ENCODE measurements around the gene MPP3. TPM values are rescaled to one million over a fixed set of nuclear protein-coding genes. Genes with fewer than 3 reads are reported as not detected.

MPP3 gene
- total RNA-seq, 2 experiments from 2014 or later, result not detected

DNA sequence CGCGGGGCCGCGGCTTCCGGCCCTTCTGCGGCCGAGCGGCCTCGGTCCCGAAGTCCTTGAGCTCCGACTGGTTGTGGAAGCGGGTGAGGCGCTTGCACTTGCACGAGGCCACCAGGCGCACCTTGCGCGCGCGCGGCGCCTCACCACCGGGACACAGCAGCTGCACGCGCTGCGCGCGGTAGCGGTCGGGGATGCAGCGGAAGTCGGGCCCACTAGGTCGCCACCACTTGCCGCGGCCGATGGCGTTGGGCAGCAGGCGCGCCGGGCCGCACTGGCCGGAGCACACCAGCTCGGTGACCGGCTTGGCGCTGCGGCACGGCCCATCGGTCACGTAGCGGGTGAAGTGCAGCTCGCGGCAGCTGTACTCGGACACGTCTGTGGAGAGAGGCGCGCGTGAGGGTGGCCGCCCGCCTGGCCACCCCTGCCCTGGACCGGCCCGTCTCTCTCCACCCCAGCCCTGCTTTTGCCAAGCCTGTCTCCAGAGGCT lies 77.5 kb downstream of the MPP3 start:
- Histone ChIP-seq H3K27ac (ENCODE audit: low read depth, low read length, poor library complexity, severe bottlenecking) (no peak overlapping the region), H3K4me2 (ENCODE audit: low read length) (no peak overlapping the region), H3K9me2 (ENCODE audit: insufficient read depth, low read length) (no peaks in the 10 kb centered on the region), H4K20me1 (ENCODE audit: insufficient read depth, low read length) (no peaks in the 10 kb centered on the region), H2AFZ (ENCODE audit: low read length) (no peak overlapping the region), H3K4me3 (ENCODE audit: low read depth, low read length, poor library complexity, severe bottlenecking) (no peak overlapping the region), H3K36me3 (ENCODE audit: insufficient read depth, low read length) (no peaks in the 10 kb centered on the region), H3K4me1 (ENCODE audit: insufficient read depth, low read length, poor library complexity, severe bottlenecking) (no peaks in the 10 kb centered on the region), H3K9me3 (ENCODE audit: low read length) (no peaks in the 10 kb centered on the region), H3K79me2 (ENCODE audit: insufficient read depth, low read depth, low read length) (no peaks in the 10 kb centered on the region)
- ChIA-PET POLR2A (no interaction called here), CTCF (ENCODE audit: unreplicated experiment) (no interaction called here)
- intact Hi-C loops (cut with micrococcal nuclease; ENCODE audit: unreplicated experiment), result no loop called here
- TF ChIP-seq, protein P1, sequence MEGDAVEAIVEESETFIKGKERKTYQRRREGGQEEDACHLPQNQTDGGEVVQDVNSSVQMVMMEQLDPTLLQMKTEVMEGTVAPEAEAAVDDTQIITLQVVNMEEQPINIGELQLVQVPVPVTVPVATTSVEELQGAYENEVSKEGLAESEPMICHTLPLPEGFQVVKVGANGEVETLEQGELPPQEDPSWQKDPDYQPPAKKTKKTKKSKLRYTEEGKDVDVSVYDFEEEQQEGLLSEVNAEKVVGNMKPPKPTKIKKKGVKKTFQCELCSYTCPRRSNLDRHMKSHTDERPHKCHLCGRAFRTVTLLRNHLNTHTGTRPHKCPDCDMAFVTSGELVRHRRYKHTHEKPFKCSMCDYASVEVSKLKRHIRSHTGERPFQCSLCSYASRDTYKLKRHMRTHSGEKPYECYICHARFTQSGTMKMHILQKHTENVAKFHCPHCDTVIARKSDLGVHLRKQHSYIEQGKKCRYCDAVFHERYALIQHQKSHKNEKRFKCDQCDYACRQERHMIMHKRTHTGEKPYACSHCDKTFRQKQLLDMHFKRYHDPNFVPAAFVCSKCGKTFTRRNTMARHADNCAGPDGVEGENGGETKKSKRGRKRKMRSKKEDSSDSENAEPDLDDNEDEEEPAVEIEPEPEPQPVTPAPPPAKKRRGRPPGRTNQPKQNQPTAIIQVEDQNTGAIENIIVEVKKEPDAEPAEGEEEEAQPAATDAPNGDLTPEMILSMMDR (conservative IDR thresholded peaks at IDR 0.05; ENCODE audit: low read length), result no peak
- TF ChIP-seq EZH2phosphoT487 (IDR thresholded peaks at IDR 0.05; ENCODE audit: borderline replicate concordance, low read depth, low read length), result no peak
- no peak for DNase-seq (ENCODE audit: low spot score)
- BruUV-seq (replicated peaks), result no TSS peak

GRCh38 chr17:43754947-43755346 lies 78.0 kb downstream of the MPP3 start:
- POLR2A ChIA-PET, result no interaction called here
- no TSS peak for BruUV-seq (replicated peaks)
- no peak overlapping the region for H3K4me2 ChIP-seq (ENCODE audit: low read length)

DNA sequence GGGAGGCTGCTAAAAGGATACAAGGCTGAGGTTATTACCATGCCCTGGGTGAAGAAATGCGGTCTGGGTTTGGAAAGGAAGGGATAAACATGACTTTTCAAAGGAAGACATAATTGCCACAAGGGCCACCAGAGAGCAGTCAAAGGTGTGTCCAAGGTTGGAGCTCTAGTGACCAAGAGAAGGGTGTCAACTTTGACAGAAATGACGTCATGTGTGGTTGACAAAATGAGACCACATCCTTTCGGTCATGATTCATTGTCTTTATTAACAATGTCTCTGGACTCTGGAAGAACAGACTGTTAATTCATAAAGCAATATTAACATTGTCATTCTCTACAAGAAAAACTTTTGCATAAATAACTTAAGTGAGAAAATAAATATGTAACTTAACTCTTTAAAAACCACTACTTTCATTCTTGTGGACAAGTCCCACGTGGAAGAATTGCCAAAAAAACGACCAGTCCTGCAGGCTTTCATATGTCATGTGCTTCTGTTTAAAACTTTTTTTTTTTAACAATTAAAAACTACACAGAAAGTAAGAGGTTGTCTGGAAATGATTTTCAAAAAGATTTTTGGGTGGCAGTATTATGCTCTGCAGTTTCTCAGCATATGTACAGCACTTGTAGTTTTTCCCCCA lies 79.3 kb downstream of the MPP3 start:
- Histone ChIP-seq H2AFZ (ENCODE audit: low read length) (no peak overlapping the region), H3K9me3 (ENCODE audit: low read length) (no peaks in the 10 kb centered on the region), H3K79me2 (ENCODE audit: insufficient read depth, low read depth, low read length) (no peaks in the 10 kb centered on the region), H3K27ac (ENCODE audit: low read depth, low read length, poor library complexity, severe bottlenecking) (no peak overlapping the region), H3K9me2 (ENCODE audit: insufficient read depth, low read length) (no peaks in the 10 kb centered on the region), H4K20me1 (ENCODE audit: insufficient read depth, low read length) (no peaks in the 10 kb centered on the region), H3K36me3 (ENCODE audit: insufficient read depth, low read length) (no peaks in the 10 kb centered on the region), H3K4me3 (ENCODE audit: low read depth, low read length, poor library complexity, severe bottlenecking) (no peak overlapping the region), H3K4me1 (ENCODE audit: insufficient read depth, low read length, poor library complexity, severe bottlenecking) (no peaks in the 10 kb centered on the region), H3K4me2 (ENCODE audit: low read length) (no peak overlapping the region)
- no peak for DNase-seq (ENCODE audit: low spot score)
- TF ChIP-seq, protein P1 (conservative IDR thresholded peaks at IDR 0.05; ENCODE audit: low read length), result no peak
- no peak for TF ChIP-seq EZH2phosphoT487 (IDR thresholded peaks at IDR 0.05; ENCODE audit: borderline replicate concordance, low read depth, low read length)
- intact Hi-C loops (cut with micrococcal nuclease; ENCODE audit: unreplicated experiment), result no loop called here
- no TSS peak for BruUV-seq (replicated peaks)
- ChIA-PET CTCF (ENCODE audit: unreplicated experiment) (no interaction called here), POLR2A (no interaction called here)

More at GRCh38 chr17:43754947-43755346, 78.0 kb downstream of the MPP3 start:
- no peaks in the 10 kb centered on the region for H3K36me3 ChIP-seq (ENCODE audit: insufficient read depth, low read length)
- no peak overlapping the region for H3K4me3 ChIP-seq (ENCODE audit: low read depth, low read length, poor library complexity, severe bottlenecking)
- no peaks in the 10 kb centered on the region for H3K9me3 ChIP-seq (ENCODE audit: low read length)
- DNase-seq (ENCODE audit: low spot score), result no peak
- H3K27ac ChIP-seq (ENCODE audit: low read depth, low read length, poor library complexity, severe bottlenecking), result no peak overlapping the region
- H2AFZ ChIP-seq (ENCODE audit: low read length), result no peak overlapping the region
- TF ChIP-seq EZH2phosphoT487 (IDR thresholded peaks at IDR 0.05; ENCODE audit: borderline replicate concordance, low read depth, low read length), result no peak
- TF ChIP-seq, protein P1 (conservative IDR thresholded peaks at IDR 0.05; ENCODE audit: low read length), result no peak
- H3K4me1 ChIP-seq (ENCODE audit: insufficient read depth, low read length, poor library complexity, severe bottlenecking), result no peaks in the 10 kb centered on the region
- H4K20me1 ChIP-seq (ENCODE audit: insufficient read depth, low read length), result no peaks in the 10 kb centered on the region
- intact Hi-C loops (cut with micrococcal nuclease; ENCODE audit: unreplicated experiment), result no loop called here
- no peaks in the 10 kb centered on the region for H3K9me2 ChIP-seq (ENCODE audit: insufficient read depth, low read length)
- CTCF ChIA-PET (ENCODE audit: unreplicated experiment), result no interaction called here
- no peaks in the 10 kb centered on the region for H3K79me2 ChIP-seq (ENCODE audit: insufficient read depth, low read depth, low read length)
